HepG2 (cell line): Measurements from ENCODE around the gene ZFP37. TPM values are rescaled to one million over a fixed set of nuclear protein-coding genes. Genes with fewer than 3 reads are reported as not detected.

Experiments used
- CEBPG ChIP-seq: IDR thresholded peaks from 2 replicates; pipeline ENCODE4 v1.6.1; 2016
- DRAP1 ChIP-seq: IDR thresholded peaks from 2 replicates; pipeline ENCODE4 v1.6.1; 2016; ENCODE audit warnings: missing genetic modification reagents, missing compliant biosample characterization
- HMG20A ChIP-seq: IDR thresholded peaks from 2 replicates; pipeline ENCODE4 v1.6.1; 2016; ENCODE audit warnings: borderline replicate concordance
- IKZF4 ChIP-seq: sonication (generic); formaldehyde crosslinking; IDR thresholded peaks from 2 replicates; pipeline ENCODE4 v1.5.1; 2020; ENCODE audit warnings: borderline replicate concordance, mild to moderate bottlenecking, low read depth, missing genetic modification reagents; ENCODE audit errors: not compliant biosample characterization
- KAT2B ChIP-seq: fragments of 150-350 bp; IDR thresholded peaks from 2 replicates; pipeline ENCODE4 v1.6.1; 2014; ENCODE audit warnings: low read depth, low read length, borderline replicate concordance
- NFE2L1 ChIP-seq: sonication (generic); formaldehyde crosslinking; IDR thresholded peaks from 2 replicates; pipeline ENCODE4 v1.4.0; 2020; ENCODE audit warnings: missing genetic modification reagents, mild to moderate bottlenecking, borderline replicate concordance
- NFE2L2 ChIP-seq: fragments of 150-350 bp; IDR thresholded peaks from 2 replicates; pipeline ENCODE4 v1.6.1; 2014; ENCODE audit warnings: low read length
- PAWR ChIP-seq: sonication (generic); formaldehyde crosslinking; IDR thresholded peaks from 2 replicates; pipeline ENCODE4 v1.4.0; 2020; ENCODE audit warnings: missing genetic modification reagents, mild to moderate bottlenecking, borderline replicate concordance
- PAX8 ChIP-seq: sonication (generic); formaldehyde crosslinking; IDR thresholded peaks from 2 replicates; pipeline ENCODE4 v1.8.0; 2022; ENCODE audit warnings: mild to moderate bottlenecking, missing genetic modification reagents, borderline replicate concordance
- POGK ChIP-seq: sonication (generic); formaldehyde crosslinking; conservative IDR thresholded peaks from 2 replicates; pipeline ENCODE4 v1.8.0; 2022; ENCODE audit warnings: mild to moderate bottlenecking, moderate library complexity, missing genetic modification reagents
- PTBP1 ChIP-seq: fragments of 200-400 bp; formaldehyde crosslinking; IDR thresholded peaks from 2 replicates; pipeline ENCODE4 v1.6.1; 2018; ENCODE audit warnings: low read length, low read depth; ENCODE audit not compliant: poor library complexity, severe bottlenecking
- RXRA ChIP-seq: sonication (generic); formaldehyde crosslinking; IDR thresholded peaks from 2 replicates; pipeline ENCODE4 v1.5.1; 2020; ENCODE audit warnings: missing genetic modification reagents
- SP5 ChIP-seq: IDR thresholded peaks from 2 replicates; pipeline ENCODE4 v1.6.1; 2016; ENCODE audit warnings: low read depth, borderline replicate concordance
- TFDP1 ChIP-seq: IDR thresholded peaks from 2 replicates; pipeline ENCODE4 v1.6.1; 2016; ENCODE audit warnings: missing compliant biosample characterization, missing genetic modification reagents, borderline replicate concordance
- TOE1 ChIP-seq: sonication (generic); formaldehyde crosslinking; IDR thresholded peaks from 2 replicates; pipeline ENCODE4 v1.4.0; 2020; ENCODE audit warnings: mild to moderate bottlenecking, missing genetic modification reagents
- YEATS4 ChIP-seq: sonication (generic); formaldehyde crosslinking; IDR thresholded peaks from 2 replicates; pipeline ENCODE4 v1.4.0; 2020; ENCODE audit warnings: missing genetic modification reagents, borderline replicate concordance
- ZNF280D ChIP-seq: sonication (generic); formaldehyde crosslinking; IDR thresholded peaks from 2 replicates; pipeline ENCODE4 v1.5.1; 2020; ENCODE audit warnings: mild to moderate bottlenecking, missing genetic modification reagents
- ZNF3 ChIP-seq: IDR thresholded peaks from 2 replicates; pipeline ENCODE4 v1.7.0; 2017; ENCODE audit warnings: inconsistent platforms
- ZNF607 ChIP-seq: sonication (generic); formaldehyde crosslinking; IDR thresholded peaks from 2 replicates; pipeline ENCODE4 v1.5.1; 2020; ENCODE audit warnings: missing genetic modification reagents, mild to moderate bottlenecking, borderline replicate concordance
- ZNF670 ChIP-seq: sonication (generic); formaldehyde crosslinking; IDR thresholded peaks from 2 replicates; pipeline ENCODE4 v1.8.0; 2022; ENCODE audit warnings: mild to moderate bottlenecking, missing genetic modification reagents, borderline replicate concordance
- polyA plus RNA-seq, 8 experiments: library from polyadenylated mRNA; depleted of rRNA in 3 of 8; stranded (reverse) in 7 of 8; unstranded in 1 of 8; fragments of >200 nt; fragmentation: Illumina TruSeq in 4 of 8; extraction: Trizol in 4 of 8; gene quantifications; 2 replicates each; pipeline versions ENCODE4 v1.2.1 to v1.2.3, GENCODE V29; 2011 to 2016; ENCODE audit warnings: low read depth in 4 of 8, missing spikeins in 1 of 8, mixed read lengths in 1 of 8; ENCODE audit not compliant: insufficient read depth in 1 of 8
- total RNA-seq, 5 experiments: library from RNA; depleted of rRNA; stranded (reverse); fragments of >200 nt; fragmentation: Illumina TruSeq; extraction: Trizol; gene quantifications; 2 replicates each; pipeline ENCODE4 v1.2.3, GENCODE V29; 2016; ENCODE audit warnings: low read depth in 1 of 5

The ZFP37 gene
- total and polyA plus RNA-seq, 2 of the 13 experiments (the other 11 are each of a cell fraction or from before 2014, with no cell fraction given), result 1.1 to 3.7 TPM

- no peak for TF ChIP-seq IKZF4 (CRISPR knock-in tag)
- no peak for TF ChIP-seq TOE1 (CRISPR knock-in tag)
- peak; percentile 84 for TF ChIP-seq YEATS4 (CRISPR knock-in tag)
- TF ChIP-seq NFE2L2, result no peak
- TF ChIP-seq PAX8 (CRISPR knock-in tag), result 0 out of 2 replicates have a peak, but pooled peaks have one; percentile 70
- TF ChIP-seq HMG20A (CRISPR knock-in tag), result peak; percentile 22; the same call in 1 of the 2 replicates
- TF ChIP-seq SP5 (CRISPR knock-in tag), result no peak
- 0 out of 2 replicates have a peak, but pooled peaks have one; percentile 21 for TF ChIP-seq RXRA (CRISPR knock-in tag)
- TF ChIP-seq PTBP1, result no peak
- TF ChIP-seq TFDP1, result no peak
- no peak; the same call in 1 of the 2 replicates for TF ChIP-seq PAWR
- TF ChIP-seq POGK (CRISPR knock-in tag), result peak; percentile 33; the same call in 1 of the 2 replicates
- TF ChIP-seq DRAP1 (CRISPR knock-in tag), result peak; percentile 53; the same call in 1 of the 2 replicates
- TF ChIP-seq ZNF670 (CRISPR knock-in tag), result peak; percentile 91
- no peak; the same call in 1 of the 2 replicates for TF ChIP-seq CEBPG (CRISPR knock-in tag)
- peak; percentile 84; the same call in 1 of the 2 replicates for TF ChIP-seq ZNF607 (CRISPR knock-in tag)
- TF ChIP-seq ZNF3 (CRISPR knock-in tag), result no peak
- peak; percentile 91 for TF ChIP-seq ZNF280D (CRISPR knock-in tag)
- TF ChIP-seq NFE2L1 (CRISPR knock-in tag), result no peak
- no peak for TF ChIP-seq KAT2B
Observed at GRCh38 chr9:113056191-113057106, at the start of gene ZFP37 (continued).
